GM12865 (cell line): ENCODE measurements around the gene TMEM174.

Experiments
- DNase-seq: peaks from one replicate; pipeline ENCODE4 v3.0.0; 2010; ENCODE audit warnings: low read depth
- H3K4me3 ChIP-seq: 2 replicates; pipeline ENCODE4 v1.5.1; 2011; ENCODE audit warnings: mild to moderate bottlenecking, low read depth, low read length, control low read depth
- TF ChIP-seq, protein P1 (sequence below): IDR thresholded peaks from 2 replicates; pipeline ENCODE4 v1.5.1; 2011; ENCODE audit warnings: low read length, control low read depth, low read depth, inconsistent platforms; ENCODE audit not compliant: insufficient read depth; ENCODE audit errors: missing control alignments

The TMEM174 gene

GRCh38 chr5:73221161-73221560, 48.2 kb downstream of the TMEM174 start:
- TF ChIP-seq, protein P1, sequence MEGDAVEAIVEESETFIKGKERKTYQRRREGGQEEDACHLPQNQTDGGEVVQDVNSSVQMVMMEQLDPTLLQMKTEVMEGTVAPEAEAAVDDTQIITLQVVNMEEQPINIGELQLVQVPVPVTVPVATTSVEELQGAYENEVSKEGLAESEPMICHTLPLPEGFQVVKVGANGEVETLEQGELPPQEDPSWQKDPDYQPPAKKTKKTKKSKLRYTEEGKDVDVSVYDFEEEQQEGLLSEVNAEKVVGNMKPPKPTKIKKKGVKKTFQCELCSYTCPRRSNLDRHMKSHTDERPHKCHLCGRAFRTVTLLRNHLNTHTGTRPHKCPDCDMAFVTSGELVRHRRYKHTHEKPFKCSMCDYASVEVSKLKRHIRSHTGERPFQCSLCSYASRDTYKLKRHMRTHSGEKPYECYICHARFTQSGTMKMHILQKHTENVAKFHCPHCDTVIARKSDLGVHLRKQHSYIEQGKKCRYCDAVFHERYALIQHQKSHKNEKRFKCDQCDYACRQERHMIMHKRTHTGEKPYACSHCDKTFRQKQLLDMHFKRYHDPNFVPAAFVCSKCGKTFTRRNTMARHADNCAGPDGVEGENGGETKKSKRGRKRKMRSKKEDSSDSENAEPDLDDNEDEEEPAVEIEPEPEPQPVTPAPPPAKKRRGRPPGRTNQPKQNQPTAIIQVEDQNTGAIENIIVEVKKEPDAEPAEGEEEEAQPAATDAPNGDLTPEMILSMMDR = no peak
- no peak overlapping the region for H3K4me3 ChIP-seq
- DNase-seq = no peak

GRCh38 chr5:73221726-73222125, 48.7 kb downstream of the TMEM174 start:
- no peak overlapping the region for H3K4me3 ChIP-seq
- no peak for DNase-seq
- TF ChIP-seq, protein P1 = no peak

- DNase-seq = no peak
- TF ChIP-seq, protein P1 = no peak
- H3K4me3 ChIP-seq = no peak overlapping the region
Observed at GRCh38 chr5:73222173-73222572, 49.2 kb downstream of the TMEM174 start.
